Measurements from ENCODE around the gene PDRG1. TPM values are rescaled to one million over a fixed set of nuclear protein-coding genes. Genes with fewer than 3 reads are reported as not detected.
A peak's percentile ranks its signal among the peaks of the same experiment; 100 is the strongest.

PDRG1 gene
- total RNA-seq, 1 donor, result 2.2 TPM

- H3K36me3 ChIP-seq (ENCODE audit: insufficient read depth, low read length), result no peaks in the 10 kb centered on the region
- no peak for TF ChIP-seq CTCF (IDR thresholded peaks at IDR 0.05; ENCODE audit: extremely low read depth, low read depth, low read length)
- no peak overlapping the region for H3K4me3 ChIP-seq (ENCODE audit: insufficient read depth, low read length)
- H3K4me2 ChIP-seq (ENCODE audit: insufficient read depth, low read length), result no peak overlapping the region
- H3K9me3 ChIP-seq (ENCODE audit: low read depth, low read length), result no peaks in the 10 kb centered on the region
- H2AFZ ChIP-seq (ENCODE audit: low read length), result no peak overlapping the region
- no peaks in the 10 kb centered on the region for H3K79me2 ChIP-seq (ENCODE audit: insufficient read depth, low read length)
- peaks cover 30% of the 10 kb centered on the region for H3K27me3 ChIP-seq (ENCODE audit: insufficient read depth, low read length)
- peaks cover 3% of the 10 kb centered on the region for H4K20me1 ChIP-seq (ENCODE audit: insufficient read depth, low read length)
- peak; percentile 87 for DNase-seq (ENCODE audit: insufficient read length, low spot score, missing footprints)
- H3K27ac ChIP-seq (ENCODE audit: low read depth, low read length), result no peak overlapping the region
- H3K4me1 ChIP-seq (ENCODE audit: insufficient read depth, low read length), result no peaks in the 10 kb centered on the region
These were observed 15.3 kb upstream of the PDRG1 start for GRCh38 chr20:31966991-31967655.

GRCh38 chr20:31963889-31964288 lies 12.0 kb upstream of the PDRG1 start:
- no peak overlapping the region for H3K4me3 ChIP-seq (ENCODE audit: insufficient read depth, low read length)
- H3K79me2 ChIP-seq (ENCODE audit: insufficient read depth, low read length), result no peaks in the 10 kb centered on the region
- H3K27me3 ChIP-seq (ENCODE audit: insufficient read depth, low read length), result peaks cover 27% of the 10 kb centered on the region
- H2AFZ ChIP-seq (ENCODE audit: low read length), result no peak overlapping the region
- no peak for DNase-seq (ENCODE audit: insufficient read length, low spot score, missing footprints)
- no peak overlapping the region for H3K27ac ChIP-seq (ENCODE audit: low read depth, low read length)
- H3K9me3 ChIP-seq (ENCODE audit: low read depth, low read length), result no peaks in the 10 kb centered on the region
- no peaks in the 10 kb centered on the region for H3K36me3 ChIP-seq (ENCODE audit: insufficient read depth, low read length)
- H3K4me1 ChIP-seq (ENCODE audit: insufficient read depth, low read length), result no peaks in the 10 kb centered on the region
- no peak overlapping the region for H3K4me2 ChIP-seq (ENCODE audit: insufficient read depth, low read length)
- peaks cover 3% of the 10 kb centered on the region for H4K20me1 ChIP-seq (ENCODE audit: insufficient read depth, low read length)
- no peak for TF ChIP-seq CTCF (IDR thresholded peaks at IDR 0.05; ENCODE audit: extremely low read depth, low read depth, low read length)

DNA sequence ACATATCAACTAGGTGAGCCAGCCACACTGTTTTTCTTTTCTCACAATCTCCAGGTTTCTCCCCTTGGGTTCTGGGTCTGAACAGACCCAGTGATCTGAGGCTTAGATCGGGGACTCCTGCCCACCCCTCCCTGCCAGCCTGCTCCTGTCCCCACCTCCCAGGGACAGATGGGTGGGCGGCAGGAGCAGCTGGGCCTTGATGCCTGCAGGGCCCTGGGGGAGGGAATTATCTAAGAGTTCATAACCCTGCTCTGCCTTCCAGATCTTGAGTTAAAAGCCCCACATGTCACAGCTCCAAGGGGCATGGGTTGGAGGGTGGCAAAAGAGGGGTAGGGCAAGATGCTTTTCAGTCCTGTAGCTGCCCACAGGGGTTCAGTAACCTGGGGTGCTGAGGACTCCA lies 10.9 kb upstream of the PDRG1 start:
- H3K9me3 ChIP-seq (ENCODE audit: low read depth, low read length), result no peaks in the 10 kb centered on the region
- H3K4me3 ChIP-seq (ENCODE audit: insufficient read depth, low read length), result no peak overlapping the region
- no peaks in the 10 kb centered on the region for H3K4me1 ChIP-seq (ENCODE audit: insufficient read depth, low read length)
- H2AFZ ChIP-seq (ENCODE audit: low read length), result no peak overlapping the region
- TF ChIP-seq CTCF (IDR thresholded peaks at IDR 0.05; ENCODE audit: extremely low read depth, low read depth, low read length), result no peak
- peaks cover 3% of the 10 kb centered on the region for H4K20me1 ChIP-seq (ENCODE audit: insufficient read depth, low read length)
- H3K4me2 ChIP-seq (ENCODE audit: insufficient read depth, low read length), result no peak overlapping the region
- H3K27ac ChIP-seq (ENCODE audit: low read depth, low read length), result no peak overlapping the region
- peaks cover 27% of the 10 kb centered on the region for H3K27me3 ChIP-seq (ENCODE audit: insufficient read depth, low read length)
- H3K79me2 ChIP-seq (ENCODE audit: insufficient read depth, low read length), result no peaks in the 10 kb centered on the region
- H3K36me3 ChIP-seq (ENCODE audit: insufficient read depth, low read length), result no peaks in the 10 kb centered on the region
- no peak for DNase-seq (ENCODE audit: insufficient read length, low spot score, missing footprints)

DNA sequence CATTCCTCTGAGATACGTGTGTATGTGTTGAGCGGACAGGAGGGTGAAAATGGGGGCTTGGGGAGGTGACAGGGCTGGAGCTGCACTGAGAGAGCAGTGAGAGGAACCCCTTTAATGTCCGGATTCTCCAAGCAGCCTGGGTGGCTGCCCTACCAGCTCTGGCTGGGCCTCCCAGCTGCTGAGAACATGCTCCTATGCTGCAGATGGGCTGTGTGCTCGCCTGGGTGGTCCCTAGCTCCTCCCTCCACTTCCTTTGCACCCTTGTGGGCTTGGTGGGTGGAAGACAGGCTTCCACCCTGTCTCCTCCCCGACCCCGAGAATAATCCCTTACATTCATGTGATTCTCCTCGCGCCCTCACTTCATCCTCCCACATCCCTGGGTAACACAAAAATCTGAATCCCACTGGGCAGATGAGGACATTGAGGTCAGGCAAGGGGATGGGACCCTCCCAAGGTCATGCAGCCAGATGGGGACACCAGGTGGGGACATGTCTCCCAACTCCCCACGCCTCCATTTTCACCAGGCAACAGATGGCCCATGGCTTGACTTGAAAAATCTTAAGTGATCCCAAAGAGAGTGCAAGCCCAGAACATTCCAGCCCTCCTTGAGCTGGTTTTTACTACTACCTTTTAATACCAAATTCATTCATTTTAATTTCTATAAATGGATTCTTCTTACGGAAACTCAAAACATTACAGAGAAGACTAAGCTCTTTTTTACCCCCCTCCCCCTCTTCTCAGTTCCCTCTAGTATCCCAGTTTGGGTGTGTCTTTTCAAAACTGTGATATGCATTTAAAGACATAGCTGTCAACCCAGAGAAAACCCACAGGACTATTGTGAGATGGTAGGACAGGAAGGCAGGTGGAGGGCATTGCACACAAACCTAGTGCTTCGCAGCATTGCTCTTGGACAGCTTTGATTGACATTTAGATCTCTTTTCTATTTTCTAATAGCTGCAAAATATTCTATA lies 5.0 kb upstream of the PDRG1 start:
- no peak overlapping the region for H2AFZ ChIP-seq (ENCODE audit: low read length)
- peaks cover 7% of the 10 kb centered on the region for H3K27me3 ChIP-seq (ENCODE audit: insufficient read depth, low read length)
- H3K27ac ChIP-seq (ENCODE audit: low read depth, low read length), result no peak overlapping the region
- H4K20me1 ChIP-seq (ENCODE audit: insufficient read depth, low read length), result no peaks in the 10 kb centered on the region
- no peaks in the 10 kb centered on the region for H3K9me3 ChIP-seq (ENCODE audit: low read depth, low read length)
- H3K4me2 ChIP-seq (ENCODE audit: insufficient read depth, low read length), result no peak overlapping the region
- no peak for DNase-seq (ENCODE audit: insufficient read length, low spot score, missing footprints)
- H3K79me2 ChIP-seq (ENCODE audit: insufficient read depth, low read length), result no peaks in the 10 kb centered on the region
- no peak overlapping the region for H3K4me3 ChIP-seq (ENCODE audit: insufficient read depth, low read length)
- no peaks in the 10 kb centered on the region for H3K4me1 ChIP-seq (ENCODE audit: insufficient read depth, low read length)
- H3K36me3 ChIP-seq (ENCODE audit: insufficient read depth, low read length), result no peaks in the 10 kb centered on the region
- no peak for TF ChIP-seq CTCF (IDR thresholded peaks at IDR 0.05; ENCODE audit: extremely low read depth, low read depth, low read length)

Data from osteoblast (primary cell).